ENCODE measurements around the gene FBXL7. TPM values are rescaled to one million over a fixed set of nuclear protein-coding genes. Genes with fewer than 3 reads are reported as not detected.

Gene FBXL7
- total RNA-seq, 2 donors from 2014 or later, result 21.1 to 31.7 TPM

DNA sequence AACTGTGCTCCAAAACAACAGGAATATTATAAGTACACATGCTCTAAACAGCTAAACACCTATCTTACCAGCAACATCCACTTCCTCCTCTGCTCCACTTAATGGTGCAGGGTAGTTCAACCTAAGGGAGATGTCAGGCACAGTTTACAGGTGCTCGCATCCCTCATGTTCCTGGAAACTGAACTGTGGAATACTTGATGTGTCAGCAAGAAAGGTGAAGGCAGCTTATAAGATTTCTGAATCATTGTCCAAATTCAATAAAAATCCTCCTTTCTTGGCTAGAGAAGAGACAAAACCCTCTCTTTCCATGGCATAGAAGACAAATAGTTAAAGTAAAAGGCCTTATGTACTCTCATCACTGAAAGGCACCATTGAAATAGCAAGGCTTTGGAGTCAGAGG, 272.2 kb downstream of the FBXL7 start:
- TF ChIP-seq, protein P1, sequence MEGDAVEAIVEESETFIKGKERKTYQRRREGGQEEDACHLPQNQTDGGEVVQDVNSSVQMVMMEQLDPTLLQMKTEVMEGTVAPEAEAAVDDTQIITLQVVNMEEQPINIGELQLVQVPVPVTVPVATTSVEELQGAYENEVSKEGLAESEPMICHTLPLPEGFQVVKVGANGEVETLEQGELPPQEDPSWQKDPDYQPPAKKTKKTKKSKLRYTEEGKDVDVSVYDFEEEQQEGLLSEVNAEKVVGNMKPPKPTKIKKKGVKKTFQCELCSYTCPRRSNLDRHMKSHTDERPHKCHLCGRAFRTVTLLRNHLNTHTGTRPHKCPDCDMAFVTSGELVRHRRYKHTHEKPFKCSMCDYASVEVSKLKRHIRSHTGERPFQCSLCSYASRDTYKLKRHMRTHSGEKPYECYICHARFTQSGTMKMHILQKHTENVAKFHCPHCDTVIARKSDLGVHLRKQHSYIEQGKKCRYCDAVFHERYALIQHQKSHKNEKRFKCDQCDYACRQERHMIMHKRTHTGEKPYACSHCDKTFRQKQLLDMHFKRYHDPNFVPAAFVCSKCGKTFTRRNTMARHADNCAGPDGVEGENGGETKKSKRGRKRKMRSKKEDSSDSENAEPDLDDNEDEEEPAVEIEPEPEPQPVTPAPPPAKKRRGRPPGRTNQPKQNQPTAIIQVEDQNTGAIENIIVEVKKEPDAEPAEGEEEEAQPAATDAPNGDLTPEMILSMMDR (IDR thresholded peaks at IDR 0.05), result no peak
- H3K36me3 ChIP-seq, result peaks cover 4% of the 10 kb centered on the region
- H3K27ac ChIP-seq, result no peak overlapping the region
- no peak for ATAC-seq (ENCODE audit: insufficient number of reproducible peaks, low FRiP score, low read depth)
- no peaks in the 10 kb centered on the region for H3K9me3 ChIP-seq
- DNase-seq (ENCODE audit: low spot score), result no peak
- no peaks in the 10 kb centered on the region for H3K27me3 ChIP-seq (replicated peaks; ENCODE audit: insufficient read depth)
- no peak overlapping the region for H3K4me3 ChIP-seq
- H3K4me1 ChIP-seq (ENCODE audit: control insufficient read depth in 1 of 2, low read depth in 2 of 2), result no peaks in the 10 kb centered on the region

DNA sequence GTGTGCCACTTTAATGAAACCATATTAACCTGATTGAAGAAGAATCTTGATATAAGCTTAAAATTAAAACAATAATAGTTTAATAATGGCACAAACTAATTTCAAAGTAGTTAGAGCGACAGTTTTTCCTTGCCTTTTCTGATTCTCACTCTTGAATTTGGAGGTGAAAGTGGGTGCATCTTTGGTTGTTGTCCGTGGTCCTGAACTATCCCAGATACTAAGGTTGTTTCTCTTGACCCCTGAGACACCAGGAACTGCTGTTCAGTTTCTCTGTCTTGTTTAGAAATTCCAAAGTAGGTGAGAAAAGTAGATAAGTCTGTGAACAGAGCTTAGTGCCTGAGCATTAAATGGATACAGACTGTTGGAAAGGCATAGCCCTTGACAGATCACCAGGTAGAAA, 274.7 kb downstream of the FBXL7 start:
- TF ChIP-seq, protein P1 (IDR thresholded peaks at IDR 0.05), result no peak
- no peaks in the 10 kb centered on the region for H3K4me1 ChIP-seq (ENCODE audit: control insufficient read depth in 1 of 2, low read depth in 2 of 2)
- H3K9me3 ChIP-seq, result no peaks in the 10 kb centered on the region
- no peaks in the 10 kb centered on the region for H3K27me3 ChIP-seq (replicated peaks; ENCODE audit: insufficient read depth)
- H3K4me3 ChIP-seq, result no peak overlapping the region
- DNase-seq (ENCODE audit: low spot score), result no peak
- ATAC-seq (ENCODE audit: insufficient number of reproducible peaks, low FRiP score, low read depth), result no peak
- no peak overlapping the region for H3K27ac ChIP-seq
- no peaks in the 10 kb centered on the region for H3K36me3 ChIP-seq

DNA sequence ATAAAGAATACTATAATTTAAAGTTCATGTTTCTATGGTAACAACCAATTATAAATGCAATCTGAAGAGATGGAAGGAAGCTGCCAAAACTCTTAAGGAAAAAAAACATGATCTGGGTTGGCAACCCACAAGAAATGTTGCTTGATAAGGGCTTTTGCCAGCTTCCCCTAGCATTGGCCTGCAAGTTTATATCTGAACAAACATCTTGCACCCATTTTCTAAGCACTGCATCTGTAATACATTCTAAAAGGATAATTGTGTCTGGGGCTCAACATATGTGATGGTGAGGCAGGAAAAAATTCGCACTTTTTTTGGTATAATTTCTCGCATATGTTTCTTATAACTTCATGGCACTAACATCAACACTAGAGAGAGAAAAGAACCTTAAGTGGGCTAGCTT, 276.4 kb downstream of the FBXL7 start:
- Histone ChIP-seq H3K36me3 (no peaks in the 10 kb centered on the region), H3K4me1 (ENCODE audit: control insufficient read depth in 1 of 2, low read depth in 2 of 2) (no peaks in the 10 kb centered on the region), H3K9me3 (no peaks in the 10 kb centered on the region), H3K4me3 (no peak overlapping the region), H3K27ac (no peak overlapping the region), H3K27me3 (replicated peaks; ENCODE audit: insufficient read depth) (no peaks in the 10 kb centered on the region)
- TF ChIP-seq, protein P1 (IDR thresholded peaks at IDR 0.05), result no peak
- DNase-seq (ENCODE audit: low spot score) (no peak), ATAC-seq (ENCODE audit: insufficient number of reproducible peaks, low FRiP score, low read depth) (no peak)

GRCh38 chr5:15783734-15784133, 283.8 kb downstream of the FBXL7 start:
- Histone ChIP-seq H3K4me1 (ENCODE audit: control insufficient read depth in 1 of 2, low read depth in 2 of 2) (peaks cover 0 to 9% of the 10 kb centered on the region in 2 donors), H3K27me3 (replicated peaks; ENCODE audit: insufficient read depth) (no peaks in the 10 kb centered on the region), H3K36me3 (no peaks in the 10 kb centered on the region), H3K4me3 (no peak overlapping the region), H3K9me3 (no peaks in the 10 kb centered on the region), H3K27ac (no peak overlapping the region)
- no peak for ATAC-seq (ENCODE audit: insufficient number of reproducible peaks, low FRiP score, low read depth)
- TF ChIP-seq, protein P1 (IDR thresholded peaks at IDR 0.05), result no peak
- no peak for DNase-seq (ENCODE audit: low spot score)

GRCh38 chr5:15785531-15785981, 285.6 kb downstream of the FBXL7 start:
- DNase-seq (ENCODE audit: low spot score) (no peak), ATAC-seq (ENCODE audit: insufficient number of reproducible peaks, low FRiP score, low read depth) (no peak)
- no peak overlapping the region for H3K4me3 ChIP-seq
- peaks cover 0 to 9% of the 10 kb centered on the region in 2 donors for H3K4me1 ChIP-seq (ENCODE audit: control insufficient read depth in 1 of 2, low read depth in 2 of 2)
- H3K36me3 ChIP-seq, result no peaks in the 10 kb centered on the region
- no peak overlapping the region for H3K27ac ChIP-seq
- no peaks in the 10 kb centered on the region for H3K27me3 ChIP-seq (replicated peaks; ENCODE audit: insufficient read depth)
- TF ChIP-seq, protein P1 (IDR thresholded peaks at IDR 0.05), result no peak
- no peaks in the 10 kb centered on the region for H3K9me3 ChIP-seq

All from thoracic aorta (tissue), 2 donors.